Measurements from ENCODE around the gene TUSC7. TPM values are rescaled to one million over a fixed set of nuclear protein-coding genes. Genes with fewer than 3 reads are reported as not detected.

Gene TUSC7
- total and polyA plus RNA-seq, 2 of the 8 experiments (the other 6 are each of a cell fraction or from before 2014, with no cell fraction given), result not detected

GRCh38 chr3:116663161-116664110, 46.1 kb upstream of the TUSC7 start (continued):
- no peak for TF ChIP-seq CHD7 (IDR thresholded peaks at IDR 0.05; ENCODE audit: insufficient replicate concordance, low read length)
- TF ChIP-seq SRF (IDR thresholded peaks at IDR 0.05; ENCODE audit: low read depth, low read length), result no peak
- no peak for TF ChIP-seq POLR2A (IDR thresholded peaks at IDR 0.05; ENCODE audit: control extremely low read depth in 1 of 2, low read depth in 2 of 2, low read length in 2 of 2)
- no peak for TF ChIP-seq CHD2 (IDR thresholded peaks at IDR 0.05; ENCODE audit: low read length)
- TF ChIP-seq USF2 (IDR thresholded peaks at IDR 0.05; ENCODE audit: low read length), result no peak
- TF ChIP-seq CTCF (IDR thresholded peaks at IDR 0.05; ENCODE audit: control extremely low read depth in 1 of 3, insufficient read depth in 1 of 3, low read depth in 1 of 3, low read length in 3 of 3), result no peak
